GM10266 (cell line): ENCODE results near the gene SLC5A5.
A peak's percentile ranks its signal among the peaks of the same experiment; 100 is the strongest.

Experiments
- DNase-seq: peaks from one replicate; pipeline ENCODE4 v3.0.0; 2012; ENCODE audit errors: extremely low spot score
- TF ChIP-seq, protein P1 (sequence below): IDR thresholded peaks from 2 replicates; pipeline ENCODE4 v1.5.1; 2012; ENCODE audit warnings: mild to moderate bottlenecking, low read depth; ENCODE audit not compliant: control insufficient read depth, insufficient read depth; ENCODE audit errors: missing control alignments

The SLC5A5 gene

DNA sequence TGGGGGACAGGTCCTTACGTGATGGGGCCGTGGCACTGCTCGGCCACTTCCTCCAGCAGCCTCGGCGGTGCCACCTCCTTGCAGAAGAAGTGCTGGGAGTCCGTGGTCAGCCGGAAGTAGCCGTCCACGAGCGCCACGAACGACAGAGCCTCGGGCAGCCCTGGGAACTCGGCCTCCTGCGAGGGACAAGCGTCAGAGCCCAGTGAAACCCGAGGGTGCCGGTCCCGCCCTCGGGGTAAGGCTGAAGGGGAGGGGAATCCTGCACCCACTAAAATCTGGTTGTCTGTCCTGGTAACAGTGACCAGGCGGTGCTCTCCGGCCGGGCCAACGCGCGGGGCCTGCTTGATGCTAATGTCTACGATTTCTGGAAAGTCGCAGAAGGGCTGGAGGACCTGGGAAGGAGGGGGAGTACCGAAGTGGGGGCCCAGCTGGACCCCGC, 30.4 kb upstream of the SLC5A5 start:
- DNase-seq = no peak
- TF ChIP-seq, protein P1, sequence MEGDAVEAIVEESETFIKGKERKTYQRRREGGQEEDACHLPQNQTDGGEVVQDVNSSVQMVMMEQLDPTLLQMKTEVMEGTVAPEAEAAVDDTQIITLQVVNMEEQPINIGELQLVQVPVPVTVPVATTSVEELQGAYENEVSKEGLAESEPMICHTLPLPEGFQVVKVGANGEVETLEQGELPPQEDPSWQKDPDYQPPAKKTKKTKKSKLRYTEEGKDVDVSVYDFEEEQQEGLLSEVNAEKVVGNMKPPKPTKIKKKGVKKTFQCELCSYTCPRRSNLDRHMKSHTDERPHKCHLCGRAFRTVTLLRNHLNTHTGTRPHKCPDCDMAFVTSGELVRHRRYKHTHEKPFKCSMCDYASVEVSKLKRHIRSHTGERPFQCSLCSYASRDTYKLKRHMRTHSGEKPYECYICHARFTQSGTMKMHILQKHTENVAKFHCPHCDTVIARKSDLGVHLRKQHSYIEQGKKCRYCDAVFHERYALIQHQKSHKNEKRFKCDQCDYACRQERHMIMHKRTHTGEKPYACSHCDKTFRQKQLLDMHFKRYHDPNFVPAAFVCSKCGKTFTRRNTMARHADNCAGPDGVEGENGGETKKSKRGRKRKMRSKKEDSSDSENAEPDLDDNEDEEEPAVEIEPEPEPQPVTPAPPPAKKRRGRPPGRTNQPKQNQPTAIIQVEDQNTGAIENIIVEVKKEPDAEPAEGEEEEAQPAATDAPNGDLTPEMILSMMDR = no peak

GRCh38 chr19:17841810-17842662, 29.7 kb upstream of the SLC5A5 start:
- TF ChIP-seq, protein P1 = no peak
- peak; percentile 66 for DNase-seq

DNA sequence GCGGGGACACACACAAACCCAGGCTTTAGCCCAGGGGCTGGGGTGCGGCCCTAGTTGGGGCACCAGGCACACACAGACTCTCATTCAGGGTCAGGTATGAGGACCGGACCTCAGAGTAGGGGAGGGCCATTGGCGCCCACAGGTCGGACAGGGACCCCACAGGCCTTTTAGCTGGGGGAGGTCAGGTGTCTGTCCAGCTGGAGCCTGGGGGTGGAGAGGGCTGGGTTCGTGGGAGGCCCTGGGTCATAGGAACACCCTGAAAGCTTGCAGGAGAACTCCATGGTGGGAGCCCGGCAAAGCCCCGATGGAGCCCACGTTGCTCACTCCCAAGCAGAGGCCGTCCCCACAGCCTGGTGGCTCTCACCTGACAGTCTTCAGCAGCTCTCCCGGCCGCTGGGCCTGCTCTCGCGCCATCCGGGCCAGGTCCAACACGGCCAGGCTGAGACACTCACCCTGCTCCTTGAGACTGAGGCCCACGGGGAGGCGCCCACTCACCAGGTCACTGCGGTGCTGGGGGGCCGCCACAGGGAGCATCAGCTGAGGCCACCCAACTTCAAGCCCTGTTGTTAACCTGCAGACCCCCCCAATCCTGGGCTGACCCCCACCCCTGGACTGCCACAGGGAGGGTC, 29.0 kb upstream of the SLC5A5 start:
- TF ChIP-seq, protein P1 = no peak
- DNase-seq = no peak

DNA sequence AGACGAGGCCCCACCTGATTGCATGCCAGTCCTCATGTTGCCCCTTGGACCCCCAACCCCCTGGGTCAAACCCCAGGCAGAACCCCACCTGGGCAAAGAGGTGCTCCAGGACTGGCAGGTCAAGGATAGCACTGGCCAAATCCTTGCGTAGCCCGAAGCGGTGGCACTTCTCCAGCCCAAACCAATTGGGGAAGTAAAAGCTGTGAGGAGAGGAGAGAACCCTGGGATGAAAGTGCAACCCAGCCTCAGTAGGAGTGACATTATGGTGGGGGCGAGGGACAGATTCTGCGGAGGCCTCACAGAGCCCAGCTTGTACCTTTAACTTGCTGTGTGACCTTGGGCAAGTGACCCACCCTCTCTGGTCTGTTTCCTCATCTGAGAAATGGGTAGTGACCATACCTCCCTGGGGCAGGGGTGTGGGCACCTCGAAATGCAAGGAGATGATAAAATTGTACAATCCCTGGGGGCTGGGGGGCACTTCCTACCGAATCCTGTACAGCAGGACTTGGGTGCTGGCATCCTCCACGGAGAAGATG, 28.4 kb upstream of the SLC5A5 start:
- TF ChIP-seq, protein P1 = no peak
- no peak for DNase-seq

- TF ChIP-seq, protein P1 = no peak
- no peak for DNase-seq
These were observed 27.7 kb upstream of the SLC5A5 start for GRCh38 chr19:17843908-17844490.

GRCh38 chr19:17846146-17846545, 25.6 kb upstream of the SLC5A5 start:
- no peak for DNase-seq
- TF ChIP-seq, protein P1 = no peak
